Measurements from ENCODE around the gene ENSA.

The ENSA gene

DNA sequence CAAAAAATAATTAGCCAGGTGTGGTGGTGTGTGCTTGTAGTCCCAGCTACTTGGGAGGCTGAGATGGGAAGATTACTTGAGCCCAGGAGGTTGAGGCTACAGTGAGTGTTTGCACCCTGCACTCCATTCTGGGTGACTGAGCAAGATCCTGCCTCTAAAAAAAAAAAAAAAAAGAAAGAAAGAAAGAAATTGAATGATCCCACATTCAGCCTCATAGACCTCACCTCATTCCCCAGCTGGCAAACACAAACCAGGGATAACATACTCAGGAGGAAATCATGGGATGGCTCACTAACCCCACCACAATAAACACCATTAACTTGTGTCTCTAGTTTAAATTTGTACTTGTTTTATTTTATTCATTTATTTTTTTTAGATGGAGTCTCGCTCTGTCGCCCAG lies 8.5 kb downstream of the ENSA start:
- TF ChIP-seq, protein P1, sequence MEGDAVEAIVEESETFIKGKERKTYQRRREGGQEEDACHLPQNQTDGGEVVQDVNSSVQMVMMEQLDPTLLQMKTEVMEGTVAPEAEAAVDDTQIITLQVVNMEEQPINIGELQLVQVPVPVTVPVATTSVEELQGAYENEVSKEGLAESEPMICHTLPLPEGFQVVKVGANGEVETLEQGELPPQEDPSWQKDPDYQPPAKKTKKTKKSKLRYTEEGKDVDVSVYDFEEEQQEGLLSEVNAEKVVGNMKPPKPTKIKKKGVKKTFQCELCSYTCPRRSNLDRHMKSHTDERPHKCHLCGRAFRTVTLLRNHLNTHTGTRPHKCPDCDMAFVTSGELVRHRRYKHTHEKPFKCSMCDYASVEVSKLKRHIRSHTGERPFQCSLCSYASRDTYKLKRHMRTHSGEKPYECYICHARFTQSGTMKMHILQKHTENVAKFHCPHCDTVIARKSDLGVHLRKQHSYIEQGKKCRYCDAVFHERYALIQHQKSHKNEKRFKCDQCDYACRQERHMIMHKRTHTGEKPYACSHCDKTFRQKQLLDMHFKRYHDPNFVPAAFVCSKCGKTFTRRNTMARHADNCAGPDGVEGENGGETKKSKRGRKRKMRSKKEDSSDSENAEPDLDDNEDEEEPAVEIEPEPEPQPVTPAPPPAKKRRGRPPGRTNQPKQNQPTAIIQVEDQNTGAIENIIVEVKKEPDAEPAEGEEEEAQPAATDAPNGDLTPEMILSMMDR (IDR thresholded peaks at IDR 0.05; ENCODE audit: control insufficient read depth, extremely low read depth, insufficient read depth) = no peak
- H3K4me3 ChIP-seq (ENCODE audit: low read depth, low read length) = no peak overlapping the region
- no peak for DNase-seq (ENCODE audit: low read depth)

DNA sequence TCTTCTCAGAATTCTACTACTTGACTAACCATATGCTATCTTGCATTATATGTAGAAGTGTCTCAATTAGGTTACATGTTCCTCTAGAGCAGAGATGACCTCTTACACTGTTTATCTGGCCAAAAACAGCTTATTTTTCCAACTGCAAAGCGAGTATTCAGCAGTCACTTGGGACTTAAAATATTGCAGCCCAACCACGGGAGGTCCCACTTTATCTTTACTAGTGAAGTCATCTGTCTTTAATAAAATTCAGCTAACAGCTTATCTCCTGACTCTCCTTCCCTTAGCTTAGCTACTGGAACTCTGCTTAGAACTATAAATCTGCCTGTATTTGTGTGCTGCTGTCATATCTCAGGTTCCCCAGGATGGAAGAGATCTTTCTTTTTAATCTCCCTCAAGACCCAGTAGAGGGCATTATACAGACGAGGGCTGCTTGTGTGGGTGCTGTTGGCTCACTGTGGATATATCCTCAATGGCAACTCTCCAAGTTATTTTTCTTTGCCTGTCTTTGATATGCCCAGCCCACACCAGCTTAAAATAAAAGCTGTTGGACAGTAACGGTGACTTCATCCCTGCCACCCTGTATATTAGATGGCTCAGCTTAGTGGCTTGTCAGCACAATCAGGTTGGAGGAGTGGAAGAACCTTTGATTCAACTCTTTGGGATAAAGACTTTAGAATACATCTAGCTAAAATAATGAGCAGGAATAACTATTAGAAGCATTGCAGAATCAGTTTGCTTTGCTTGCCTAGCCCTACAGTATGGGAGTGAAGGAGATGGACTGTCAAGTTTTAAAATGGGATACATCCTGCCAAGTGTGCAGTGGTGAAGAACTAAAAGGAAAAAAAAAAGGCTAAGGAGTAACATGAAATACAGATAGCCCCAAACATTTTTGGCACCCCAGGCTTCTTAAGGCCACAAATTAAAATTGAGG lies 9.6 kb downstream of the ENSA start:
- no peak overlapping the region for H3K4me3 ChIP-seq (ENCODE audit: low read depth, low read length)
- DNase-seq (ENCODE audit: low read depth) = peak; percentile 78
- TF ChIP-seq, protein P1 (IDR thresholded peaks at IDR 0.05; ENCODE audit: control insufficient read depth, extremely low read depth, insufficient read depth) = peak; percentile 70

DNA sequence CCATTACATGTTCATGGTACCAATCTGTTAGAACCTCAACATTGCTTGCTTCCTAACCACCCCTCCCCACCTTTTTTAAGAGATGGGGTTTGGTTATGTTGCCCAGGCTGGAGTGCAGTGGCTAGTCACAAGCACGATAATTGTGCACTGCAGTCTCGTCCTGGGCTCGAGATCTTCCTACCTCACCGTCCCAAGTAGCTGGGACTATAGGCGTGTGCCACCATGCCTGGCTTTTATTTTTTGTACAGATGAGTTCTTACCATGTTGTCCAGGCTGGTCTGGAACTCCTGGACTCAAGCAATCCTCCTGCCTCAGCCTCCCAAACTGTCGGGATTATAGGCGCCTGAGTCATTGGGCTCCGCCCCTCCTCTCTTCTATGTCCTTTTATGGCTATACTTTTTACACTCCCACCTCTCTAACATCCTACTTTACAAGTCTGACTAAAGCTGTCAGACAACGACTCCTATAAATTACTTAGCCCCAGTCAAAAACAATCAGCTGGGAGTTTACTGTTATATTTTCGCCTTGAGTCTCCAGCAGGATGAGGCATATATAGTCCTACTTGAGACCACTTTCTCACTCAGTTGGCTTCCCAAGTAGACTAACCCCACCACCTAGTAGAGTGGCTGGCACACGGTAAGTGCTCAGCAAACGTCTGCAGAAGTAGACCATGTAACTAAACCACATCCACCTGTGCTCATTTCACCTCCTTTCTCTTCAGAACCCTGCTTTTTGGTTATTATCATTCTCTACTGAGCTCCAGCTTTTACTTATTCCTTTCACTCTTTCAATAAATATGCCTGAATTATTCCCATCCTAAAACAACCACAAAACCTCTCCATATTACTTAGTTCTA lies 13.8 kb downstream of the ENSA start:
- TF ChIP-seq, protein P1 (IDR thresholded peaks at IDR 0.05; ENCODE audit: control insufficient read depth, extremely low read depth, insufficient read depth) = no peak
- no peak overlapping the region for H3K4me3 ChIP-seq (ENCODE audit: low read depth, low read length)
- DNase-seq (ENCODE audit: low read depth) = no peak

DNA sequence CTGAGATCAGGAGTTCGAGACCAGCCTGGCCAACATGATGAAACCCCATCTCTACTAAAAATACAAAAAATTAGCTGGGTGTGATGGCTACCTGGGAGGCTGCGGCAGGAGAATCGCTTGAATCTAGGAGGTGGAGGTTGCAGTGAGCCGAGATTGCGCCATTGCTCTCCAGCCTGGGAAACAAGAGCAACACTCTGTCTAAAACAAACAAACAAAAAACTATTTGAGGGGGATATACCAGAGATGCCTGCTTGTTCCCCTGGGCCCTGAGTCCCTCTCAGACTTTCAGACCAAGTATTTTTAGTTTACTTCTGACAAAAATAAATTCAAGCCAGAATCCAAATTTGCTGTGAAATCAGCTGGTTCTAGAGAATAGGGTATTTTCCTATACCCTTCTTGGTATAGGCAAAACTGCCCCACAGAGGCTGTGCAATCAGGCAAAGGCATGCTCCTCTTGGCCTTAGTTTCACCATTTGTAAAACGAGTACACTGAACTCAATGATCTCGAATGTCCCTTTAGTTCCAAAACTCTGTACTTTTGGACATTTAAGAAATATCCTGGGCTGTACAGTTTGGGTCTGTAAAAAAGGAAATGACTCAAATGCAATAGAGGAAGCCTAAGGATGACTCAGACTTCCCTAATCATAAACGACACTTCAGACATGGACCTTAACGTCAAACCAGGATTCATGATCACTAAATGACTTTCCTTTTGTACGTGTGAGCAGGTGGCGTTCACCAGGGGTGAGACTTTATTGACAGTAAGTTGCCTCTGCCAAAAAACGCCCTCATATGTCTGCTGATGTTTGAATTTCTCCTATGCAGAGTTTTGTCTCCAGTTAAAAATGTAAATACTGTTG lies 16.1 kb downstream of the ENSA start:
- H3K4me3 ChIP-seq (ENCODE audit: low read depth, low read length) = no peak overlapping the region
- DNase-seq (ENCODE audit: low read depth) = peak; percentile 76
- TF ChIP-seq, protein P1 (IDR thresholded peaks at IDR 0.05; ENCODE audit: control insufficient read depth, extremely low read depth, insufficient read depth) = no peak

DNA sequence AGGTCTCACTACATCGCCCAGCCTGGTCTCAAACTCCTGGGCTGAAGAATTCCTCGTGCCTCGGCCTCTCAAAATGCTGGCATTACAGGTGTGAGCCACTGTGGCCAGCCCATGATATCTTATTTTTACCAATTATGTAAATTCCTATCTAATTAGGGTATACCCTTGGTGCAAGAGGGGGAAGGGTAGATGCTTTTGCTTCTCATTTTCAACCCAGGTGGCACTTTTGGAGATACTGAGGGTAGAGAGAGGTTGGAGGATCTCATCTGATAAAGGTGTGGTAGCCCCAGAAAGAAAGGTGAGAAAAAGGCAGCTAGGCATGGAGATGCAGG lies 17.4 kb downstream of the ENSA start:
- DNase-seq (ENCODE audit: low read depth) = no peak
- H3K4me3 ChIP-seq (ENCODE audit: low read depth, low read length) = no peak overlapping the region
- TF ChIP-seq, protein P1 (IDR thresholded peaks at IDR 0.05; ENCODE audit: control insufficient read depth, extremely low read depth, insufficient read depth) = no peak

DNA sequence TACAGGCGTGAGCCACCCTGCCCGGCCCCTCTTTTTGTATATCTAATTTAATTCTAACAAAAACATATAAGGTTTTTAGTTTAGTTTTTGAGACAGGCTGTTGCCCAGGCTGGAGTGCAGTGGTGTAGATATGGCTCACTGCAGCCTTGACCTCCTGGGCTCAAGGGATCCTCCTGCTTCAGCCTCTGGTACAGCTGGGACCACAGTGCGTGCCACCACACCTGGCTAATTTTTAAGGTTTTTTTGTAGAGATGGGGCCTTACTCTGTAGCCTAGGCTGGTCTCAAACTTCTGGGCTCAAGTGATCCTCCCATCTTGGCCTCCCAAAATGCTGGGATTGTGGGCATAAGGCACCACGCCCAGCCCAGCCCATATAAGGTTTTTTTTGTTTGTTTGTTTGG lies 18.8 kb downstream of the ENSA start:
- H3K4me3 ChIP-seq (ENCODE audit: low read depth, low read length) = no peak overlapping the region
- TF ChIP-seq, protein P1 (IDR thresholded peaks at IDR 0.05; ENCODE audit: control insufficient read depth, extremely low read depth, insufficient read depth) = no peak
- no peak for DNase-seq (ENCODE audit: low read depth)
